Measurements from ENCODE around the gene SIM1.
A peak's percentile ranks its signal among the peaks of the same experiment; 100 is the strongest.

SIM1 gene

GRCh38 chr6:100457311-100457990 lies 7.3 kb downstream of the SIM1 start:
- no peak for DNase-seq (ENCODE audit: low spot score)

- no peak for DNase-seq (ENCODE audit: low spot score)
Measured at GRCh38 chr6:100456908-100457235, 7.8 kb downstream of the SIM1 start.

- DNase-seq (ENCODE audit: low spot score) = no peak
Measured at GRCh38 chr6:100456141-100456907, 8.4 kb downstream of the SIM1 start.

GRCh38 chr6:100455230-100456124 lies 9.2 kb downstream of the SIM1 start:
- DNase-seq (ENCODE audit: low spot score) = no peak

GRCh38 chr6:100454551-100455229 lies 10.0 kb downstream of the SIM1 start:
- no peak for DNase-seq (ENCODE audit: low spot score)

- no peak for DNase-seq (ENCODE audit: low spot score)
Measured at GRCh38 chr6:100453701-100454521, 10.8 kb downstream of the SIM1 start.

GRCh38 chr6:100452998-100453397 lies 11.7 kb downstream of the SIM1 start:
- DNase-seq (ENCODE audit: low spot score) = no peak

GRCh38 chr6:100451577-100451976 lies 13.1 kb downstream of the SIM1 start:
- no peak for DNase-seq (ENCODE audit: low spot score)

GRCh38 chr6:100449239-100449691 lies 15.5 kb downstream of the SIM1 start:
- no peak for DNase-seq (ENCODE audit: low spot score)

GRCh38 chr6:100447900-100448748 lies 16.6 kb downstream of the SIM1 start:
- DNase-seq (ENCODE audit: low spot score) = no peak

GRCh38 chr6:100447081-100447899 lies 17.4 kb downstream of the SIM1 start:
- DNase-seq (ENCODE audit: low spot score) = no peak

GRCh38 chr6:100446115-100447080 lies 18.3 kb downstream of the SIM1 start:
- no peak for DNase-seq (ENCODE audit: low spot score)

- no peak for DNase-seq (ENCODE audit: low spot score)
Measured at GRCh38 chr6:100445512-100445911, 19.2 kb downstream of the SIM1 start.

- no peak for DNase-seq (ENCODE audit: low spot score)
Measured at GRCh38 chr6:100440935-100441334, 23.8 kb downstream of the SIM1 start.

- DNase-seq (ENCODE audit: low spot score) = peak; percentile 17
Measured at GRCh38 chr6:100435299-100435698, 29.4 kb downstream of the SIM1 start.

- no peak for DNase-seq (ENCODE audit: low spot score)
Measured at GRCh38 chr6:100433726-100434435, 30.8 kb downstream of the SIM1 start.

- no peak for DNase-seq (ENCODE audit: low spot score)
Measured at GRCh38 chr6:100432136-100432535, 32.6 kb downstream of the SIM1 start.
